Inflammatory macrophage treated with lipopolysaccharide for 1 hour (primary cell): ENCODE data around the gene MSL1.
"Not testable (repeated sequence)": the region's sequence is repeated elsewhere in the genome, so short reads cannot be mapped to it uniquely, and the experiment has no call there.

Experiments
- DNase-seq, 2 donors: peaks; one replicate each; pipeline ENCODE4 v3.0.0-alpha.2; 2020 to 2022

MSL1 gene

DNA sequence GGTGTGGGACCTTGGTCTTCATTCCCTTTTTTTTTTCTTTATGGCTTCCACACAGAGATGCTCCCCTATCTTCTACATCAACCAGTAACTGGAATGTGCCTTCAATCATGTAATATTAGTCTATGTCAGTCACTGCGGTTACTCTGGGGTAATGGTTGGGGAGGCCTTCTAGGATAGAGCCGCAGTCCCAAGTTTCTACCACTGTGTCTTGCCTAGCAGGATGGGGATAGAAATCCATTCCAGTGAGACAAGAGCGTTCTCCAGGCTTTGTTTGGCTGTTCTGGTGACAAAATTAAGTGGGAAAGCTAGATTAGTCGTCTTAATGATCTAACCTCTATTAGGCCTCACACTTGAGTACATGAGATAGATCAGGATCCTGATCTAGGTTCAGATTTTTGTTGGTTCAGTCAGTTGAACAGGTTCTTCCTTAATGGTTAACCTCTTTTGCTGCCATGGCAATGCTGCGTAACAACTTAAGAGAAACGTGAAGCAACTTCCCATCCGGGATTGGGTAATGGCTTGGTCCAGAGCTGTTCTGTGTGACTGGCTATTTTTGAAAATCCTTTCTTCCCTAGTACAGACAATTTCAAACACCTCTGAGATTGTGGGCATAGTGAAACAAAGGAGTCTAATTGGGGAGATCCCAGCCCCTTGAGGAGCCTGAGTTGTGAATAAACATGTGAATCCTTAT lies 8.7 kb downstream of the MSL1 start:
- peak; percentile 80 to 93 for DNase-seq

DNA sequence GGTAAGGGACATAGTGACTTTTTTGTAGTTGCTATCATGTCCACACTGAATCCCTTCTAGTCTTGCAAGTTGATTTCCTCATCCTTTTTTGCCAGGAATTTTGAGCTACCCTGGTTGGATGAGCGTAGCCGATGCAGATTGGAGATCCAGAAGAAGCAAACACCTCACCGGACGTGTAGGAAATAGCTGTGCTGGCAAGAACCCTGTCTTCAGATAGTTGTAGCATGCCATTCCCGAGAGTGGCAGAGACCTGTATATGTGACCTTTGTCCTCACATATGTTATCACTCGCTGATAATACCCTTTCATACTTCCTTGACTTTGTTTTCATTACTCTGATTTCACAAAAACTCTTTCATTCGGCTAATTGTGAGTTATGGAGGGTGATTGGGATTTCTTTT lies 12.4 kb downstream of the MSL1 start:
- DNase-seq, result no peak

DNA sequence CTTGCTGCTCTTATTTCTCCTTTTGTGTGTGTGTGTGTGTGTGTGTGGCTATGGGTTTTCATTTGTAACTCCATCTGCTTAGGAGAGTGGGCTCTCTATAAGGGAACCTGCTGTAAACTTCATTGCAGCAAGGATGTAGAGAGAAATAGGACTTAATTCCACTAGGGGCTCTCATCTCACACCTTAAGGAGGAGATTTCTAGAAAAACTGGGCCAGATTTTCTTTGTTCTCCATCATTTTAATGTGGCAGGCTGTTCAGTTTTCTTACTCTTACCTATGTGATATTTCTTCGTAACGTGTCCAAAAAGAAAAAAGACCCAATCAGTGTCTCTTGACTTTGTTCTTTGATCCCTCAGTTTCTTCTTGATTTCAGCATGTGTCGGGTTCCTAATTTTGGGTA lies 14.0 kb downstream of the MSL1 start:
- no peak for DNase-seq

DNA sequence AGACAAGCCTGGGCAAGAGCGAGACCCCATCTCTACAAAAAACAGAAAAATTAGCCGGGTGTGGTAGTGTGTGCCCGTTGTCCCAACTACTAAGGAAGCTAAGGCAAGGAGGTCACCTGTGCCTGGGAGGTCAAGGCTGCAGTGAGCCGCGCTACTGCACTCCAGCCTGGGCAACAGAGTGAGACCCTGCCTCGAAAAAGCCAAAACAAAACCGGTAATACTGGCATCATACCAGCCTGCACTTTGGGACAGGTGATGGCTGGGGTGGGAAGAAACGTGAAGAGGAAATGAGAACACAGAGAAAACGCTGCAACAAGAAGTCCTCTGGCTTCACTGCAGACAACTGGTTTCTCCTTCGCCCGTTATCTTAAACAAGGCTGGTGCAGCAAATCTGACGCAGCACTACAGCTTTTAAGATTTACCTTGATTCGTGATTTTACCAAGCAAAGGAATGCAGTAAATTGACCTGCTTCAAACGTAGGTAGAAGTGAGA lies 17.8 kb downstream of the MSL1 start:
- DNase-seq, result no peak

DNA sequence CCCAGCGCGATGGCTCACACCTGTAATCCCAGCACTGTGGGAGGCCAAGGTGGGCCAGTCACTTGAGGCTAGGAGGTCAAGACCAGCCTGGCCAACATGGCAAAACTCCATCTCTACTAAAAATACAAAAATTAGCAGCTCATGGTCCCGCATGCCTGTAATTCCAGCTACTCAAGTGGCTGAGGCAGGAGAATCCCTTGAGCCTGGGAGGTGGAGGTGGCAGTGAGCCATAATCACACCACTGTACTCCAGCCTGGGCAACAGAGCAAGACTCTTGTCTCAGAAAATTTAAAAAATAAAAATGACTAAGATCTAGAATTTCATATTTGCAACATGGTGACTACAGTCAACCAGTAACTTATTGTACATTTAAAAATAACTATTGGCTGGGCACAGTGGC lies 21.4 kb downstream of the MSL1 start:
- DNase-seq, result not testable (repeated sequence)

DNA sequence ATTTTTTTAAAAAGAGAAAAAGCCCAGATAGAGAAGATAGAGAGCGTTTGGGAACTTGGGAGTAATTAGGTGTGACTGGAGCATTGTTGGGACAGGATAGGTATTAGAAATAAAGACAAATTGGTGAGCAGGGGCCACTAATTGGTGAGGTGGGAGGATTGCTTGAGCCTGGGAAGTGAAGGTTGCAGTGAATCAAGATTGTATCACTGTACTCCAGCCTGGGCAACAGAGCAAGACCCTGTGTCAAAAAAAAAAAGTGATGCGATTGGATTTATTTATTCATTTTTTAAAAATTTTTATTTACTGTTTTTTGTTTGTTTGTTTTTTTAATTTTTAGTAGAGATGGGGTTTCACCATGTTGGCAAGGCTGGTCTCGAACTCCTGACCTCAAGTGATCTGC lies 23.7 kb downstream of the MSL1 start:
- no peak for DNase-seq

DNA sequence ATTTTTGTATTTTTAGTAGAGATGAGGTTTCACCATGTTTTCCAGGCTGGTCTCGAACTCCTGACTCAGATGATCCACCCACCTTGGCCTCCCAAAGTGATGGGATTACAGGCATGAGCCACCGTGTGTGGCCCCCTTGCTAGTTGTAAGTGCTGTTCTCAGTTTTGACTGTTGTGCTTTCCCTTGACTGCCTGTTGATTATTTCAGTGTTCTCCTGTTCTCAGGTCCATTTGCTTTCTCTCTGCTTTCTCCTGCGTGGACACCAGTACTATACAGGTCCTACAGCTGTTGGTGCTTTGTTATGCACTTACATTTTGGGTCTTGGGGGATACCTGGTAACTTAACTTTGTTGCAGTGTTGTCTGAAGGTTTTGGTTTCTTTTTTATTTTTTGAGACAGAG lies 26.8 kb downstream of the MSL1 start:
- no peak for DNase-seq

DNA sequence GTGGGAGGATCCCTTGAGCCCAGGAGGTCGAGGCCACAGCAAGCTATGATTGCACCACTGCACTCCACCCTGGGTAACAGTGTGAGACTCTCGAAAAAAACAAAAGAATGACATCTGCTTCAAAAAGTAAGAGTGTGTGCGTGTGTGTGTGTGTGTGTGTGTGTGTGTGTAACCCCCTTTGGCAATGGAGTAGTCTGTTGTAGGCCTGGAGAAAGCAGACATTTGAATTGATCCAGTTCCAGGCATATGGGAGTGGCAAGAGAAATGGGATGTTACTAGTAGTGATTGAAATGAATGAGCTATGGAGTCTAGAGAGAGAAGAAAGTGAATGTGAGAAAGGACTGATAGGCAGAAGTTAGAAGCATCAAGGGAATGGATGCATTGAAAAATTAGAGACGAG lies 28.5 kb downstream of the MSL1 start:
- DNase-seq, result no peak

DNA sequence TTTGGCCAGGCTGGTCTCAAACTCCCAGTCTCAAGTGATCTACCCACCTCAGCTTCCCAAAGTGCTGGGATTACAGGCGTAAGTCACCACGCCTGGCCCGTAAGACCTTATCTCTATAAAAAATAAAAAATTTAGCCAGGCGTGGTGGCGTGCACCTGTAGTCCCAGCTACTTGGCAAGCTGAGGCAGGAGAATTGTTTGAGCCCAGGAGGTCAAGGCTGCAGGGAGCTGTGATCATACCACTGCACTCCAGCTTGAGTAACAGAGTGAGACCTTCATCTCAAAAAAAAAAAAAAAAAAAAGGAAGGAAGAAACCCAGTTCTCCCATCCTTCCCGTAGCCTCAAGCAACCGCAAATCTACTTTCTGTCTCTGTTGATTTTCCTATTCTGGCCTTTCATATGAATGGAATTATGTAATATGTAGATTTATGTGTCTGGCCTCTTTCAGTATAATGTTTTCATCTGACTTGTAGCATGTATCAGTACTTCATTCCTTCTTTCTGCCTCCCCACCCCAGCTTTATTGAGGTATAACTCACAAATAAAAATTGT lies 29.7 kb downstream of the MSL1 start:
- peak in 1 of 2 donors; percentile 30 for DNase-seq

DNA sequence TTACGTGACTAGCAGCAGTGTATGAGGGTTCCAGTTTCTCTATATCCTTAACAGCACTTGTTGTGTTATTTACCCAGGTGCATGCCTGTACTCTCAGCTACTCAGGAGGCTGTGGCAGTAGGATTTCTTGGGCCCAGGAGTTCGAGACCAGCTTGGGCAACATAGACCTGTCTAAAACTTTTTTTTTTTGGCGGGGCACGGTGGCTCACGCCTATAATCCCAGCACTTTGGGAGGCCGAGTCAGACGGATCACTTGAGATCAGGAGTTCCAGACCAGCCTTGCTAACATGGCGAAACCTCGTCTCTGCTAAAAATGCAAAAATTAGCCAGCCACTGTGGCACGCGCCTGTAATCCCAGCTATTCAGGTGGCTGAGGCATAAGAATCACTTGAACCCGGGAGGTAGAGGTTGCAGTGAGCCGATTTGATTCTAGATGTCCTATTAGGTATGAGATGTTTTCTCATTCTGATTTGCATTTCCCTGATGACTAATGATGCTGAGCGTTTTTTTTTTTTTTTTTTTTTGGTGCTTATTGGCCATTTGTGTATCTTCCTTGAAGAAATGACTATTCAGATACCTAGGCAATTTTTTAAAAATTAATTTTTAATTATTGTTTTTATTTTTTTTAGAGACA lies 31.9 kb downstream of the MSL1 start:
- DNase-seq, result no peak

DNA sequence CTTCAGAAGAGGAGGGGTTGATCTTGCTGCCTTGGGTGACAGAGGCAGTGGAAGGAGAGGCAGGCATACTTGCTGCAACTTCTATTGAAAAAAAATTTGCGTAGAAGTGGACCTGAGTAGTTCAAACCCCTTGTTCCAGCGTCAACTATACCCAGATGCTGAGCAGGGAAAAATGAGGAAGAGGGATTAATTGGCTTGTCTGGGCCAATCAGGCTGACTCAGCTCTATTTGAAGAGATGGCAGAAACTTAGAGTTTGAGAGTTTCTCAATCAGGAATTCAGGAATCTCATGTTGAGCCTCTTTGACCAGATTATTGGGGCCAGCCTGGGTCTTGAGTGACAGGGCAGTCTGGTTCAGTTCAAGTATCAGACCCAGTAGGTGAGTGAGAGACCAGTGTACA lies 36.2 kb downstream of the MSL1 start:
- DNase-seq, result peak in 1 of 2 donors; percentile 23

DNA sequence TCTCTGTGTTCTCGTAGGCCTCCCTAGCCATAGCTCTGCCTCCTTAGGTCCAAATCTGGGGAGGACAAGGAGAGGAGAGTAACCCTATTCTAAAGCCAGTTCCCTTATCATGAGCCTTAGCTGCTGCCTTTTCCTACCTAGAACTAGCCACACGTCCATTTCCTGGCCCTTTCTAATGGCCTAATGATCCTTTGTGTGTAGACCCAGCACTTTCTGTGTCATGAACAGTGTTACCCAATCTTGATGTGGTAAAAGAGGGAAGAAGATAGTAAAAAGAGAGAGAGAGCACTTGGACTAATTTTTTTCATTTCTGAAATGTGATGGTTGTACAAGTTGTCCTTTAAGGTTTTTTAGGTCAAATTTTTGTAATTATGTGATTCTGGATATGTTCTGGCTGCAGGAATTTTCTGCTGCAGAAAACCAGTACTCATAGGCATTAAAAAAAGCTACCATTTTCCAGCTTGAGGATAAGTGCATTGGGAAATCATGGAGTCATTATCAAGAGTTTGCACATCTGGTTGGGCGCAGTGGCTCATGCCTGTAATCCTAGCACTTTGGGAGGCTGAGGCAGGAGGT lies 36.8 kb downstream of the MSL1 start:
- peak in 1 of 2 donors; percentile 32 for DNase-seq

DNA sequence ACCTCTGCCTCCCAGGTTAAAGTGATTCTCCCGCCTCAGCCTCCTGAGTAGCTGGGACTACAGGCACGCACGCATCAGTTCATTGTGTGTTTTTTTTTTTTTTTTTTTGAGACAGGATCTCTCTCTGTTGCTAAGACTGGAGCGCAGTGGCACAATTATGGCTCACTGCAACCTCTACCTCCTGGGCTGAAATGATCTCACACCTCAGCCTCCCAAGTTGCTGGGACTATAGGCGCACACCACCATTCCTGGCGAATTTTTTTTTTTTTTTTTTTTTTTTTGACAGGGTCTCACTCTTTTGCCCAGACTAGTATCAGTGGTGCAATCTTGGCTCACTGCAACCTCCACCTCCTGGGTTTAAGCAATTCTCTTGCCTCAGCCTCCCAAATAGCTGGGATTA lies 37.7 kb downstream of the MSL1 start:
- no peak for DNase-seq

DNA sequence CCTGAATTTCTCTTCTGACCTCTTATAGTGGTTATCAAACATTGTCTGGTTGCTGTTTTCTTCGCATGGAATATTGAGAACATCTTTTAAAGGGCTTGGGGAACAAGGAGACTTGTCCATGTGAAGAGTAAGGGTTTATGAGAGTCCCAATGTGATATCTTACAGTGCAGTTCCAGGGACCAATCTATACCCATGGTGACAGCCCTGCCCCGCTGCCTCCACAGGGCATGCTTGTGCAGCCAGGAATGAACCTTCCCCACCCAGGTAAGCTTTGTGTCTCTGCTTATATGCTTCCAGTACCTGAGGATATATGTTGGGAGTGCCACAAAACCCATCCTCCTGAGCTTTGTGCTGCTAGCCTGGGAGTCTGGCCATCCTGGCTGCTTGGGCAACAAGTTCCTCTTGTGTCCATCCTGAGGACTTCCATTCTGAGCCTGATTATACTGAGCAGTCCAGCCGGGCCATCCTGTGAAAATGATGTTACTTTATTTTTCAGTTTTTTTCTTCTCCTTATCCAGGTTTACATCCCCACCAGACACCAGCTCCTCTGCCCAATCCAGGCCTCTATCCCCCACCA lies 46.0 kb downstream of the MSL1 start:
- no peak for DNase-seq

DNA sequence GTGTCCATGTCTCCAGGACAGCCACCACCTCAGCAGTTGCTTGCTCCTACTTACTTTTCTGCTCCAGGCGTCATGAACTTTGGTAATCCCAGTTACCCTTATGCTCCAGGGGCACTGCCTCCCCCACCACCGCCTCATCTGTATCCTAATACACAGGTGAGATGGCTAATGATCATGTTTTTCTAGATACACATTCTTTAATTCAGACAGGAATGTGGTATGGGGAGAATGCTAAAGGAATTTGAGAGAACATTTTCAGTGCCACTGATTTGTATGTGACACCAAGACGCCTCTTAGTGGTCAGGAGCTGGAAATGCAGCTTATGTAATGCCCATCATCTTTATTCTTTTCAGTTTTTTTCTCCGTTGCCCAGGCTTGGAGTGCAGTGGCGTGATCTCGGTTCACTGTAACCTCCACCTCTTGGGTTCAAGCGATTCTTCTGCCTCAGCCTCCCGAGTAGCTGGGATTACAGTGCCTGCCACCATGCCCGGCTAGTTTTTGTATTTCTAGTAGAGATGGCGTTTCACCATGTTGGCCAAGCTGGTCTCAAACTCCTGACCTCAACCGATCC lies 46.6 kb downstream of the MSL1 start:
- DNase-seq, result peak; percentile 31 to 63

DNA sequence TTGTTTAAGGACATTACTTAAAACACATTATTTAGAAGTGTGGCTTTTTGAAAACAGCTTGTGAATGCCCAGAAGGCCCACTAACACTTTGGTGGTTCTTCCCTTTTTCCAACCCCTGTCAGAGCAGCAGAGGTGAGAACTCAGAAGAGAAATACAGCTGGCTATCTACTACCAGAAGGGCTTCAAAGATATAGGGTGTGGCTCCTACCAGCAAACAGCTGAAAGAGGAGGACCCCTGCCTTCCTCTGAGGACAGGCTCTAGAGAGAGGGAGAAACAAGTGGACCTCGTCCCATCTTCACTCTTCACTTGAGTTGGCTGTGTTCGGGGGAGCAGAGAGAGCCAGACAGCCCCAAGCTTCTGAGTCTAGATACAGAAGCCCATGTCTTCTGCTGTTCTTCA lies 48.6 kb downstream of the MSL1 start:
- DNase-seq, result no peak

DNA sequence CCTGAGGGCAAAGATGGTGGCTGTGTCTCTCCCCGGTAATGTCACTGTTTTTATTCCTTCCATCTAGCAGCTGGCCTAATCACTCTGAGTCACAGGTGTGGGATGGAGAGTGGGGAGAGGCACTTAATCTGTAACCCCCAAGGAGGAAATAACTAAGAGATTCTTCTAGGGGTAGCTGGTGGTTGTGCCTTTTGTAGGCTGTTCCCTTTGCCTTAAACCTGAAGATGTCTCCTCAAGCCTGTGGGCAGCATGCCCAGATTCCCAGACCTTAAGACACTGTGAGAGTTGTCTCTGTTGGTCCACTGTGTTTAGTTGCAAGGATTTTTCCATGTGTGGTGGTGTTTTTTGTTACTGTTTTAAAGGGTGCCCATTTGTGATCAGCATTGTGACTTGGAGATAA lies 50.0 kb downstream of the MSL1 start:
- DNase-seq, result no peak

DNA sequence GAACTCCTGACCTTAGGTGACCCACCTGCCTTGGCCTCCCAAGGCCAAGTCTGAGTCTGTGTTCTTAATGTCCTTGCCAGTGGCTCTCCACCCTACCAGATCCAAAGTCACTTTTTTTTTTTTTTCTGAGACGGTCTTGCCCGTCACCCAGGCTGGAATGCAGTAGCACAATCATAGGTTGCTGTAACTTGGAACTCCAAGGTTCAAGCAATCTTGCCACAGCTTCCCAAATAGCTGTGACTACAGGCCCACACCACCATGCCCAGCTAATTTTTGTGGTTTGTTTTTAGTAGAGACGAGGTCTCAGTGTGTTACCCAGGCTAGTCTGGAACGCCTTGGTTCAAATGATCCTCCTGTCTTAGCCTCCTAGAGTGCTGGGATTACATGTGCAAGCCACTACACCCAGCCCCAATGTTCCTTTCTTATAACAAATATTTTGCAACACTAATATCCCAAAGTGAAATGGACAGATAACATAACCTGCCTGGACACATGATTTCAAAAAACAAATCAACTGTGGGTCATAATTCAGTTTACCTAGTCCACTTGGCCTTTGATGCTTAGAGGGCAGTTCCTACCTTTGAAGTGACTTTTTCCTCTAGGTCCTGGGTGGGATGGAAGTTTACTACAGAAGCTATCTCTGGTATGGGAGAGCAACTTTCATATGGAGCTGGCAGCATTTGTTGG lies 51.5 kb downstream of the MSL1 start:
- no peak for DNase-seq

DNA sequence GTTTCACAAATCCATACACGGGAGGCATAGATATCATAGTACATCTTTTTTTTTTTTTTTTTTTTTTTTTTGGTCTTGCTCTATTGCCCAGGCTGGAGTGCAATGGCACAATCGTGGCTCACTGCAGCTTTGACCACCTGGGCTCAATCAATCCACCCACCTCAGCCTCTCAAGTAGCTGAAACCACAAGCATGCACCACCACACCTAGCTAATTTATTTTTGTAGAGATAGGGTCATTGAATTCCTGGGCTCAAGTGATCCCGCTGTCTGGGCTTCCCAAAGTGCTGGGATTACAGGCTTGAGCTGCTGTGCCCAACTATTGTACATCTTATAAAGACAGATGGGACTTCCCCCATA lies 52.0 kb downstream of the MSL1 start:
- no peak for DNase-seq

DNA sequence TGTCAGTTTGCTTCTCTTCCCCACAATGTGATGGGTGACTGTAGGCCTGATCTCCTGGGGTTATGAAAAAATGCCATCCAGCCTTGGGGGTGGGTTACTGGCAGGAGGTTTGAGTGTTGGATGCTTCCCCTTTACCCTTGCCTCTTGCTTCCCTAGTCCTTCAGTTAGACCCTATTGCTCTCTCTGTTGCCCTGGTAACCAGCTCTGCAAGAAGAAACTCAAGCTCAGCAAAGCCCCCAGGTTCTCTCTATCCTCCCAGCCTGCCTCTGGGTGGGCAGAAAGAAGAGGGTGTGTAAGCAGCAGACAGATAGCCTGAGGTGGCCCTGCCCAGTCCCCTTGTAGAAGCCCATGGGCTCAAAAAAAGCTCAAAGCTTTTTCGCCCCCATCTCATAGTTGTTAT lies 52.7 kb downstream of the MSL1 start:
- DNase-seq, result no peak

DNA sequence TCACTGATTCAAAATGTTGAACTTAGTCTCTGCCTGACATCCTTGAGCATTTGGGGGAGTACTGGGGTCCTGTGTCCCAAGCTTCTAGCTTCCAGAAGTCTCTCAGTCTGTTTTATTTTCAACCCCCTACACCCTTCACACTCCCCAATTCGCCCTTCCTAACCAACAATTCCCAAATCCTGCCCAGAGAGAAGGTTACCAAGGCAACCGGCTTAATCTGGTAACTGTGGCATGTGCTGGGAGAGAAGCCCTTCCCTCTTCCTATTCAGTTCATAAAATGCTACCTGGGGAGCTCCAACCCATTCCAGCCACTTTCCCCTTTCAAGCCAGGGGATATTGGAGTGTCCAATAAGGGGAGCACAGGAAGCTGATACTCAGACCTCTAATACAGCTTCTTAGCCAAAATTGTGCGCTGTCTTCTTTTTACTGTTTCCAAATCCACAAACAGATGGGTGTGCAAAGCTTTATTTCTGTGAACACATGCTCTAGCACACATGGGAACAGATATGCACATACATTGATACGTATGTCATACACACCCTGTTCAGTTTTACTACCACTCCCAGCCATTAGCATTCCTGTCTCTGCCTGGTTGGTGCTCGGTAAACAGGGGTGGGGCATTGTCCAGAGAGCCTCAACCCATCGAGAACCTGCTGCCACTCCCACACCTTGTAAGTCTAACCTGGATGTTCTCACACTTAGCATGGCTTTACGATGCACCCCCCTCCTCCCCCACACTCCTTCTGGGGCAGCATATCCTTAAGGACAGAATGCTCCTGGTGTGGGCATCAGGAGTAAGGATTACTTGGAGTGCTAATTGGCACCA lies 54.4 kb downstream of the MSL1 start:
- no peak for DNase-seq

DNA sequence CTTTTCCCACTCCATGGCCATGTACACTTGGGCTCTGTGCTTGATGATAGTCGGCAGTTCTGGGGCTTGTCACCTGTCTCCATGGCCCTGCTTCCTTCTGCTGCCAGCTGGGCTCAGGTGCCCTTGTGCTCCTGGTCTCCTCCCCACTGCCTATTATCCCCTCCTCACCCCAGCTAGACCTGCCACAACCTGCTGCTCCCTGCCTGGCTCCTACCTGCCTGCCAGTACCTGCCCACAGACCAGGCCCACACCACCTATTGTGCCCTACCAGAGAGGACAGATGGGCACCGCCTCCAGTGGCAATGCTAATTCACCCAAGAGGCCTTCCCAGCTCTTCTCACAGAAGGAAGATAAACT lies 55.0 kb downstream of the MSL1 start:
- no peak for DNase-seq
